Mesenchymal stem cell (in vitro differentiated cells and primary cell): ENCODE data around the gene PHTF1.

Source experiments
- DNase-seq: peaks from one replicate; pipeline ENCODE4 v3.0.0-alpha.2; 2013
- H2AFZ ChIP-seq: one replicate; pipeline ENCODE4 v1.6.1; 2013; ENCODE audit warnings: low read depth, mild to moderate bottlenecking, control low read depth, inconsistent platforms, low read length, moderate library complexity
- H2AK5ac ChIP-seq: 2 replicates; pipeline ENCODE4 v1.6.1; 2013; ENCODE audit warnings: low read length, moderate library complexity, mild to moderate bottlenecking, inconsistent platforms; ENCODE audit not compliant: severe bottlenecking
- H2BK120ac ChIP-seq: one replicate; pipeline ENCODE4 v1.6.1; 2013; ENCODE audit warnings: low read depth, mild to moderate bottlenecking, inconsistent platforms, low read length, moderate library complexity
- H2BK12ac ChIP-seq, 2 experiments: one replicate each; pipeline ENCODE4 v1.6.1; 2013; ENCODE audit warnings: inconsistent platforms in 2 of 2, low read length in 2 of 2, mild to moderate bottlenecking in 2 of 2, moderate library complexity in 2 of 2, control low read depth in 1 of 2
- H2BK15ac ChIP-seq: one replicate; pipeline ENCODE4 v1.6.1; 2013; ENCODE audit warnings: mild to moderate bottlenecking, low read depth, inconsistent platforms; ENCODE audit not compliant: poor library complexity, severe bottlenecking
- H2BK5ac ChIP-seq: 2 replicates; pipeline ENCODE4 v1.6.1; 2013; ENCODE audit warnings: low read depth, mild to moderate bottlenecking, low read length, control low read depth, inconsistent platforms; ENCODE audit not compliant: poor library complexity, severe bottlenecking
- H3K14ac ChIP-seq, 2 experiments: one replicate each; pipeline ENCODE4 v1.6.1; 2013; ENCODE audit warnings: inconsistent platforms in 2 of 2, low read length in 2 of 2, control low read depth in 1 of 2, mild to moderate bottlenecking in 1 of 2, moderate library complexity in 1 of 2
- H3K18ac ChIP-seq, 2 experiments: one replicate each; pipeline ENCODE4 v1.6.1; 2013; ENCODE audit warnings: inconsistent platforms in 2 of 2, low read length in 2 of 2, control low read depth in 1 of 2, low read depth in 1 of 2, mild to moderate bottlenecking in 1 of 2
- H3K23ac ChIP-seq, 2 experiments: one replicate each; pipeline ENCODE4 v1.6.1; 2013; ENCODE audit warnings: inconsistent platforms in 2 of 2, low read length in 2 of 2, mild to moderate bottlenecking in 2 of 2, moderate library complexity in 2 of 2, control low read depth in 1 of 2
- H3K27ac ChIP-seq: 2 replicates; pipeline ENCODE4 v1.5.1; 2013; ENCODE audit warnings: mild to moderate bottlenecking, moderate library complexity, low read length, control low read depth, inconsistent platforms; ENCODE audit not compliant: poor library complexity, severe bottlenecking
- H3K27me3 ChIP-seq, 2 experiments: 2 replicates each; pipeline versions ENCODE4 v1.6.1 to v1.7.0; 2013; ENCODE audit warnings: low read length in 2 of 2, mild to moderate bottlenecking in 2 of 2, moderate library complexity in 2 of 2, control low read depth in 1 of 2, inconsistent platforms in 1 of 2; ENCODE audit not compliant: control insufficient read depth in 1 of 2, insufficient read depth in 1 of 2
- H3K36me3 ChIP-seq, 2 experiments: 2 replicates each; pipeline versions ENCODE4 v1.6.1 to v1.7.0; 2013; ENCODE audit warnings: low read length in 2 of 2, control low read depth in 1 of 2, inconsistent platforms in 1 of 2, low read depth in 1 of 2, mild to moderate bottlenecking in 1 of 2; ENCODE audit not compliant: insufficient read depth in 2 of 2, control insufficient read depth in 1 of 2
- H3K4ac ChIP-seq, 2 experiments: one replicate each; pipeline ENCODE4 v1.6.1; 2013; ENCODE audit warnings: inconsistent platforms in 2 of 2, low read length in 2 of 2, mild to moderate bottlenecking in 2 of 2, moderate library complexity in 2 of 2, control low read depth in 1 of 2, low read depth in 1 of 2
- H3K4me1 ChIP-seq: 2 replicates; pipeline ENCODE4 v1.6.1; 2013; ENCODE audit warnings: low read depth, low read length, control low read depth; ENCODE audit not compliant: control insufficient read depth, insufficient read depth
- H3K4me2 ChIP-seq: 2 replicates; pipeline ENCODE4 v1.6.1; 2013; ENCODE audit warnings: low read length, mild to moderate bottlenecking, inconsistent platforms; ENCODE audit not compliant: poor library complexity, severe bottlenecking
- H3K4me3 ChIP-seq, 2 experiments: 2 replicates each; pipeline versions ENCODE4 v1.5.1 to v1.7.0; 2013; ENCODE audit warnings: low read length in 2 of 2, mild to moderate bottlenecking in 2 of 2, control low read depth in 1 of 2, low read depth in 1 of 2; ENCODE audit not compliant: insufficient read depth in 1 of 2
- H3K79me1 ChIP-seq: replicated peaks from 2 replicates; pipeline ENCODE4 v1.6.1; 2013; ENCODE audit warnings: mild to moderate bottlenecking, control low read depth, low read length, inconsistent platforms; ENCODE audit not compliant: poor library complexity, severe bottlenecking
- H3K9ac ChIP-seq: 2 replicates; pipeline ENCODE4 v1.7.0; 2013; ENCODE audit warnings: mild to moderate bottlenecking, low read length, moderate library complexity
- H3K9me3 ChIP-seq: 2 replicates; pipeline ENCODE4 v1.7.0; 2013; ENCODE audit warnings: mild to moderate bottlenecking, low read length; ENCODE audit not compliant: control insufficient read depth
- H4K8ac ChIP-seq: one replicate; pipeline ENCODE4 v1.6.1; 2013; ENCODE audit warnings: inconsistent platforms, mild to moderate bottlenecking, low read length, moderate library complexity
- H4K91ac ChIP-seq: one replicate; pipeline ENCODE4 v1.6.1; 2013; ENCODE audit warnings: mild to moderate bottlenecking, low read length, inconsistent platforms
- WGBS: methylation state at CpG from one replicate; pipeline ENCODE4 v1.1.7; 2013; ENCODE audit warnings: mixed read lengths; 5-methylcytosine and 5-hydroxymethylcytosine counted together

The PHTF1 gene

DNA sequence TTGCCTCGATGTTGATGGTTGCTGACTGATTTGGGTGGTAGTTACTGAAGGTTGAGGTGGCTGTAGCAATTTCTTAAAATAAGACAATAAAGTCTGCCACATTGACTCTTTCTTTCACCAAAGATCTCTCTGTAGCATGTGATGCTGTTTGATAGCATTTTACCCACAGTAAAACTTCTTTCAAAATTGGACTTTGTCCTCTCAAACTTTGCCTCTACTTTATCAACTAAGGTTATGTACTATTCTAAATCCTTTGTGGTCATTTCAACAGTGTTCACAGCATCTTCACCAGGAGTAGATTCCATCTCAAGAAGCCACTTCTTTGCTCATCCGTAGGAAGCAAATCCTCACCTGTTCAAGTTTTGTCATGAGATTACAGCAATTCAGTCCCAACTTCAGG is 93.2 kb downstream of the PHTF1 start:
- H4K91ac ChIP-seq, result no peak overlapping the region
- no peak overlapping the region for H2AFZ ChIP-seq
- H2BK12ac ChIP-seq, result no peak overlapping the region
- H3K27ac ChIP-seq, result no peak overlapping the region
- no peak overlapping the region for H3K4me3 ChIP-seq
- DNase-seq, result no peak
- no peak overlapping the region for H2AK5ac ChIP-seq
- no peak overlapping the region for H2BK5ac ChIP-seq
- no peak overlapping the region for H3K14ac ChIP-seq
- no peak overlapping the region for H2BK120ac ChIP-seq
- H3K79me1 ChIP-seq, result no peaks in the 10 kb centered on the region
- H3K27me3 ChIP-seq, result no peaks in the 10 kb centered on the region
- H2BK15ac ChIP-seq, result no peak overlapping the region
- H3K18ac ChIP-seq, result no peak overlapping the region
- H3K4ac ChIP-seq, result no peak overlapping the region
- H3K9ac ChIP-seq, result no peak overlapping the region
- no peak overlapping the region for H3K23ac ChIP-seq
- H3K4me1 ChIP-seq, result no peaks in the 10 kb centered on the region
- WGBS, result 85% methylated on average over 2 of the region's 2 CpGs
- peaks cover 3% of the 10 kb centered on the region for H3K9me3 ChIP-seq
- H3K4me2 ChIP-seq, result no peak overlapping the region
- peaks cover 0 to 7% of the 10 kb centered on the region in 2 experiments for H3K36me3 ChIP-seq
- no peak overlapping the region for H4K8ac ChIP-seq

DNA sequence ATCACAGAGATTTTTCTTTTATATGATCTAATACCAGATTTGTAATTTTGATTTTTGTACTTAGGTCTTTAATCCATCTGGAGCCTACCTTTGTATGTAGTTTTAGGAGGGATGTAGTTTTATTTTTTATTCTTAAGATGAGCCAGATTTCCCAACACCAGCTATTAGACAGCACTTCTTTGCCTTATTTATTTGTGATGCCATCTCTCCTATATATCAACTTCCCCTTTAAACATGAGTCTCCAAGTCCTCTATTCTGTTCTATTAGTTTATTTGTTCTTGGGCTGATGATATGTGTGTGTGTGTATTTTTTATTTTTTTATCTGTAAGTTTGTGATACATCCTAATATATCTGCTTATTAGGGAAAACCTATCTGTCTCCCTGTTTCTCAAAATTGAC is 94.2 kb downstream of the PHTF1 start:
- no peaks in the 10 kb centered on the region for H3K79me1 ChIP-seq
- no peaks in the 10 kb centered on the region for H3K4me1 ChIP-seq
- no peak overlapping the region for H2BK15ac ChIP-seq
- H2BK5ac ChIP-seq, result no peak overlapping the region
- H3K14ac ChIP-seq, result no peak overlapping the region
- no peak overlapping the region for H2BK120ac ChIP-seq
- no peak overlapping the region for H3K23ac ChIP-seq
- no peak overlapping the region for H3K4me3 ChIP-seq
- no peak overlapping the region for H3K27ac ChIP-seq
- no peak overlapping the region for H4K91ac ChIP-seq
- no peak overlapping the region for H3K9ac ChIP-seq
- H4K8ac ChIP-seq, result no peak overlapping the region
- H3K4ac ChIP-seq, result no peak overlapping the region
- H3K18ac ChIP-seq, result no peak overlapping the region
- H3K4me2 ChIP-seq, result no peak overlapping the region
- H2AFZ ChIP-seq, result no peak overlapping the region
- peaks cover 3% of the 10 kb centered on the region for H3K9me3 ChIP-seq
- H3K36me3 ChIP-seq, result peaks cover 0 to 8% of the 10 kb centered on the region in 2 experiments
- no peak overlapping the region for H2BK12ac ChIP-seq
- H3K27me3 ChIP-seq, result no peaks in the 10 kb centered on the region
- H2AK5ac ChIP-seq, result no peak overlapping the region
- DNase-seq, result no peak

DNA sequence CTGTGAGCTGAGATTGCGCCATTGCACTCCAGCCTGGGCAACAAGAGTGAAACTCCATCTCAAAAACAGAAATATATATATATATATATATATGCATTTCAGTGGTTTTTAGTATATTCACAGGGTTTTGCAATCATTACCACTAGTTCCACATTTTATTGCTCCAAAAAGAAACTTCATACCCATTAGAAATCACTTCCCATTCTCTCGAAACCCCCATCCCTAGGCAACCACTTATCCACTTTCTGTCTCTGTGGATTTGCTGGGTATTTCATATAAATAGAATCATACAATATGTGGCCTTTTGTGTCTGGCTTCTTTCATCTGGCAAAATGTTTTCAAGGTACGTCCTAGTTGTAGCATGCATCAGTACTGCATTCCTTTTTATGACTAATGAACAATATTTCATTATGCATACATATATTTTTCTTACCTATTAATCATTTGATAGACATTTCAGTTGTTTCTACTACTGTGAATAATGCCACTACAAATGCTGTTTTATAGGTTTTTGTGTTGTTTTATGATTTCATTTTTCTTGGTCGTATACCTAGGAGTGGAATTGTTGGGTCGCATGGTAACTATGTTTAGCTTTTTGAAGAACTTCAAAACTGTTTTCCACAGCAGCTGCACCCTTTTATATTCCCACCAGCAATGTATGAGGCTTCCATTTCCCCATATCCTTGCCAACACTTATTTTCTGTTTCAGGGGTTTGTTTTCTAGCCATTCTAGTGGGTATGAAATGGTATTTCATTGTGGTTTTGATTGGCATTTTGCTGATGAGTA is 95.9 kb downstream of the PHTF1 start:
- DNase-seq, result no peak
- H3K4me2 ChIP-seq, result no peak overlapping the region
- H2AK5ac ChIP-seq, result no peak overlapping the region
- H2BK12ac ChIP-seq, result no peak overlapping the region
- no peak overlapping the region for H3K18ac ChIP-seq
- H3K79me1 ChIP-seq, result no peaks in the 10 kb centered on the region
- no peak overlapping the region for H4K8ac ChIP-seq
- H3K14ac ChIP-seq, result no peak overlapping the region
- H2BK5ac ChIP-seq, result no peak overlapping the region
- no peaks in the 10 kb centered on the region for H3K4me1 ChIP-seq
- H3K23ac ChIP-seq, result no peak overlapping the region
- H4K91ac ChIP-seq, result no peak overlapping the region
- no peak overlapping the region for H3K4me3 ChIP-seq
- no peak overlapping the region for H3K9ac ChIP-seq
- no peak overlapping the region for H3K4ac ChIP-seq
- no peaks in the 10 kb centered on the region for H3K27me3 ChIP-seq
- peaks cover 3% of the 10 kb centered on the region for H3K9me3 ChIP-seq
- H3K27ac ChIP-seq, result no peak overlapping the region
- no peak overlapping the region for H2AFZ ChIP-seq
- no peak overlapping the region for H2BK120ac ChIP-seq
- H2BK15ac ChIP-seq, result no peak overlapping the region
- H3K36me3 ChIP-seq, result peaks cover 0 to 12% of the 10 kb centered on the region in 2 experiments
- WGBS, result no CpG with 5 or more reads among the region's 5 CpGs

DNA sequence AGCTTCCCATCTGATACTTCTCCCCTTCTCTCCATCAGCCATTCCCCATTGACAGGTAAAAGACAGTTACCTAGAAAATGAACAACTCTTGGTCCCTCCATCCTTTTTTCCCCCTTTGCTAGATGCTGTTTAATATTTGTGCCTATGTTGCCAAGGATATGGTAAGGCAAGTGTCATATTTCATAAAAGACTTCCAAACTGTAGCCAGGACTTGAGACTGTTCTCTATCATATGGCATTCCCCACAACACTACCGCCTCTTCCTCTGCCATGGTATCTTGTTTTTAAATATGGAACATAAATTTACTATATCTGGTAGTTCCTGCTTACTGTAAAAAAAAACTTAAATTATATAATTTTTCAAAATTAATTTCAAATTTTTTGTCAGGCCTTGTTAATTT is 97.2 kb downstream of the PHTF1 start:
- Histone ChIP-seq H3K23ac (no peak overlapping the region), H3K4ac (no peak overlapping the region), H2BK12ac (no peak overlapping the region), H4K91ac (no peak overlapping the region), H3K4me2 (no peak overlapping the region), H3K14ac (no peak overlapping the region), H2AK5ac (no peak overlapping the region), H3K79me1 (no peaks in the 10 kb centered on the region), H3K27me3 (no peaks in the 10 kb centered on the region), H2AFZ (no peak overlapping the region), H4K8ac (no peak overlapping the region), H3K4me1 (no peaks in the 10 kb centered on the region), H3K4me3 (no peak overlapping the region), H3K18ac (no peak overlapping the region), H2BK120ac (no peak overlapping the region), H2BK15ac (no peak overlapping the region), H3K36me3 (peaks cover 0 to 12% of the 10 kb centered on the region in 2 experiments), H2BK5ac (no peak overlapping the region), H3K9ac (no peak overlapping the region), H3K27ac (no peak overlapping the region), H3K9me3 (peaks cover 3% of the 10 kb centered on the region)
- no peak for DNase-seq
- no CpG with 5 or more reads among the region's 1 CpG for WGBS
